Breast epithelium (tissue), 3 donors: ENCODE measurements around the gene MYCN.

ENCODE experiments used
- CTCF ChIP-seq, 3 donors: fragments of 450-650 bp; IDR thresholded peaks; one replicate each; pipeline ENCODE4 v1.5.1; 2016 to 2017; ENCODE audit warnings: antibody characterized with exemption in 3 of 3, mild to moderate bottlenecking in 3 of 3, moderate library complexity in 3 of 3
- POLR2AphosphoS5 ChIP-seq, 3 donors: sonication (generic); formaldehyde crosslinking; IDR thresholded peaks; one replicate each; pipeline ENCODE4 v1.6.1; 2017; ENCODE audit warnings: antibody characterized with exemption in 3 of 3

- TF ChIP-seq POLR2AphosphoS5 (IDR thresholded peaks at IDR 0.05) = no peak
- TF ChIP-seq CTCF (IDR thresholded peaks at IDR 0.05) = no peak
These were observed 9.2 kb downstream of the MYCN start for GRCh38 chr2:15949551-15949950.
